ENCODE results near the gene MORN1. TPM values are rescaled to one million over a fixed set of nuclear protein-coding genes. Genes with fewer than 3 reads are reported as not detected.

Gene MORN1
- total and polyA plus RNA-seq, 9 of the 15 experiments (the other 6 are each of a cell fraction or from before 2014, with no cell fraction given) = 0.24 to 9.3 (median 4.2) TPM

DNA sequence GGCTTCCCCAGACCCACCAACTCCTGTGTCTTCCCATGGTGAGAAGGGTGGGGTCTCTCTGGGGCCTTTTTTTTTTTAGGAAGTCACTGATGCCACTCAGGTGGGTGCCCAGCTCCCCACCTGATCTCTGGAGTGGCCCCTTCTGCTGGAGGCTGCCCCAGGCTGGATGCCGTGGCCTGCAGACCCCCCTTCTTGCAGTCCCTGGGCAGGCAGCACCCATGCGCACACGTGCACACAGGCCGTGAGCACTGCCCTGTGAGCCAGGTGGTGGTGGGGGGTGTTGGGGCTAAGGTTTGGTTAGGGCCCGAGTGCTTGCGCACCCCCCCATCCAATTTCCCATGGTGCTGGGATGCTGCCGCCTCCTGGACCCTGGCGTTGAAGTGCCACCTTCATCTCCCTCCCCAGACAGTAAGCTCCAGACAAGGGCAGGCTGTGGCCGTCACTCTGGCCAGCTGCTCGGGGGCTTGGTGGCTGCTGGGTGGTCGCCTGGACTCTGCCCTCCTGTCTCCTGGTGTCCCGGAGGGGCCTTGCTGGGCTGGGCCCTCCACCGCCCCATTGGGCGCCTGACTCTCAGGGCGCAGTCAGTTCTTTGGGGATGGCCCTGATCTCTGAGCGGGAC lies 112.7 kb downstream of the MORN1 start:
- ChIA-PET POLR2A (no interaction called here), CTCF (ENCODE audit: low intra/inter-chr PET ratio) (interaction anchor here (0.6 kb wide), 1 partner anchor 740 kb away, joined by 3 read pairs; no protein-coding TSS in a partner anchor)

More for the DNA sequence above, 112.7 kb downstream of the MORN1 start:
- WGBS (ENCODE audit: insufficient coverage, low coverage, missing lambda C conversion rate) = 95% methylated on average over 16 of the region's 16 CpGs
- Histone ChIP-seq H3K9ac (ENCODE audit: insufficient read depth in 1 of 2, low read depth in 2 of 2, low read length in 2 of 2) (no peak overlapping the region), H4K20me1 (replicated peaks; ENCODE audit: control insufficient read depth, insufficient read depth, low read length) (peaks cover 17% of the 10 kb centered on the region; the same call in 1 of the 2 replicates), H3K36me3 (ENCODE audit: control insufficient read depth, insufficient read depth, low read length) (peaks cover 19% of the 10 kb centered on the region; the same call in 2 of the 3 replicates), H3K4me2 (ENCODE audit: insufficient read depth, low read length) (no peak overlapping the region), H3K4me3 (no peak overlapping the region), H3K9me1 (ENCODE audit: control insufficient read depth, insufficient read depth, low read length) (no peaks in the 10 kb centered on the region), H3K79me2 (ENCODE audit: control insufficient read depth, insufficient read depth, low read length) (peaks cover 74% of the 10 kb centered on the region), H3K4me1 (replicated peaks in 1 of 2; ENCODE audit: control insufficient read depth in 2 of 2, insufficient read depth in 2 of 2, low read length in 2 of 2) (peaks cover 10 to 60% of the 10 kb centered on the region in 2 experiments; a peak in 4 of 5 replicates), H3K27ac (ENCODE audit: extremely low read depth, low read depth, low read length) (no peak overlapping the region), H2AFZ (ENCODE audit: low read depth, low read length) (no peak overlapping the region), H3K27me3 (ENCODE audit: control insufficient read depth in 2 of 2, insufficient read depth in 2 of 2, low read length in 2 of 2) (no peaks in the 10 kb centered on the region), H3K9me3 (replicated peaks; ENCODE audit: control insufficient read depth, insufficient read depth, low read depth, low read length) (peaks cover 2% of the 10 kb centered on the region)
- DNase-seq (ENCODE audit: extremely low read depth in 1 of 4, low spot score in 3 of 4) (no peak), FAIRE-seq (no peak), ATAC-seq (no peak)
- intact Hi-C loops (cut with micrococcal nuclease) = no loop called here
- no TSS peak for BruUV-seq (replicated peaks)
- TF ChIP-seq KAT2B (IDR thresholded peaks at IDR 0.05; ENCODE audit: low read depth, low read length) = no peak
- no peak for TF ChIP-seq ZNF175 (CRISPR knock-in tag; IDR thresholded peaks at IDR 0.05; ENCODE audit: low read depth)
- TF ChIP-seq SUPT5H (IDR thresholded peaks at IDR 0.05) = no peak
- no peak for TF ChIP-seq BHLHE40 (IDR thresholded peaks at IDR 0.05; ENCODE audit: low read length)
- no peak for TF ChIP-seq RBM17 (IDR thresholded peaks at IDR 0.05; ENCODE audit: borderline replicate concordance, low read depth, low read length)
- TF ChIP-seq PRMT5 (CRISPR knock-in tag; IDR thresholded peaks at IDR 0.05) = no peak
- TF ChIP-seq MBD2 (IDR thresholded peaks at IDR 0.05; ENCODE audit: borderline replicate concordance, low read depth) = no peak
- no peak for TF ChIP-seq ZBTB43 (CRISPR knock-in tag; IDR thresholded peaks at IDR 0.05)
- no peak for TF ChIP-seq SETDB1 (IDR thresholded peaks at IDR 0.05; ENCODE audit: low read length)
- no peak for TF ChIP-seq SPI1 (IDR thresholded peaks at IDR 0.05; ENCODE audit: borderline replicate concordance, low read depth, low read length)
- TF ChIP-seq, protein P1, sequence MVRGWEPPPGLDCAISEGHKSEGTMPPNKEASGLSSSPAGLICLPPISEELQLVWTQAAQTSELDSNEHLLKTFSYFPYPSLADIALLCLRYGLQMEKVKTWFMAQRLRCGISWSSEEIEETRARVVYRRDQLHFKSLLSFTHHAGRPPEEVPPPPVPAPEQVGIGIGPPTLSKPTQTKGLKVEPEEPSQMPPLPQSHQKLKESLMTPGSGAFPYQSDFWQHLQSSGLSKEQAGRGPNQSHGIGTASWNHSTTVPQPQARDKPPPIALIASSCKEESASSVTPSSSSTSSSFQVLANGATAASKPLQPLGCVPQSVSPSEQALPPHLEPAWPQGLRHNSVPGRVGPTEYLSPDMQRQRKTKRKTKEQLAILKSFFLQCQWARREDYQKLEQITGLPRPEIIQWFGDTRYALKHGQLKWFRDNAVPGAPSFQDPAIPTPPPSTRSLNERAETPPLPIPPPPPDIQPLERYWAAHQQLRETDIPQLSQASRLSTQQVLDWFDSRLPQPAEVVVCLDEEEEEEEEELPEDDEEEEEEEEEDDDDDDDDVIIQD (CRISPR knock-in tag; IDR thresholded peaks at IDR 0.05) = no peak
- no peak for TF ChIP-seq STAT6 (CRISPR knock-in tag; IDR thresholded peaks at IDR 0.05)
- TF ChIP-seq, protein P2, sequence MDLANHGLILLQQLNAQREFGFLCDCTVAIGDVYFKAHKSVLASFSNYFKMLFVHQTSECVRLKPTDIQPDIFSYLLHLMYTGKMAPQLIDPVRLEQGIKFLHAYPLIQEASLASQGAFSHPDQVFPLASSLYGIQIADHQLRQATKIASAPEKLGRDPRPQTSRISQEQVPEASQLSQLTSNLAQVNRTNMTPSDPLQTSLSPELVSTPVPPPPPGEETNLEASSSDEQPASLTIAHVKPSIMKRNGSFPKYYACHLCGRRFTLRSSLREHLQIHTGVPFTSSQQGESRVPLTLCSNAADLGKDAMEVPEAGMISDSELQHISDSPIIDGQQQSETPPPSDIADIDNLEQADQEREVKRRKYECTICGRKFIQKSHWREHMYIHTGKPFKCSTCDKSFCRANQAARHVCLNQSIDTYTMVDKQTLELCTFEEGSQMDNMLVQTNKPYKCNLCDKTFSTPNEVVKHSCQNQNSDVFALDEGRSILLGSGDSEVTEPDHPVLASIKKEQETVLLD (IDR thresholded peaks at IDR 0.05) = no peak
- no peak for TF ChIP-seq PML (IDR thresholded peaks at IDR 0.05; ENCODE audit: low read length)
- TF ChIP-seq CEBPG (CRISPR knock-in tag; IDR thresholded peaks at IDR 0.05) = no peak
- no peak for TF ChIP-seq CEBPG (tag; conservative IDR thresholded peaks at IDR 0.05 in 1 of 2, IDR thresholded peaks at IDR 0.05 in 1 of 2)
- no peak for TF ChIP-seq HLTF (IDR thresholded peaks at IDR 0.05)
- in situ Hi-C loops (cut with MboI) = no loop called here

All from K562 (cell line).